Skin of body (tissue), 2 donors: ENCODE results near the gene CCL5. TPM values are rescaled to one million over a fixed set of nuclear protein-coding genes. Genes with fewer than 3 reads are reported as not detected.
"Not testable (repeated sequence)": the region's sequence is repeated elsewhere in the genome, so short reads cannot be mapped to it uniquely, and the experiment has no call there.

Experiments used
- DNase-seq: peaks from one replicate; lab custom pipeline; 2025; lab: John Stamatoyannopoulos, UW
- total RNA-seq: library from RNA; depleted of rRNA; stranded (reverse); fragments of >200 nt; gene quantifications from one replicate; pipeline ENCODE4 v1.2.3, GENCODE V29; 2014

CCL5 gene
- total RNA-seq, 1 donor from 2014 or later, result 1.4 TPM

GRCh38 chr17:35898283-35899070 is 18.3 kb upstream of the CCL5 start:
- DNase-seq, result no peak

- DNase-seq, result not testable (repeated sequence)
Observed at GRCh38 chr17:35897772-35898171, 17.6 kb upstream of the CCL5 start.

- no peak for DNase-seq
Observed at GRCh38 chr17:35895636-35896587, 15.8 kb upstream of the CCL5 start.

- no peak for DNase-seq
Observed at GRCh38 chr17:35894206-35894605, 14.0 kb upstream of the CCL5 start.

- no peak for DNase-seq
Observed at GRCh38 chr17:35893751-35894150, 13.6 kb upstream of the CCL5 start.

GRCh38 chr17:35892091-35893035 is 12.2 kb upstream of the CCL5 start:
- DNase-seq, result no peak

- DNase-seq, result no peak
Observed at GRCh38 chr17:35891269-35891668, 11.1 kb upstream of the CCL5 start.

GRCh38 chr17:35890774-35891155 is 10.6 kb upstream of the CCL5 start:
- DNase-seq, result no peak

GRCh38 chr17:35889818-35890773 is 9.9 kb upstream of the CCL5 start:
- no peak for DNase-seq

- DNase-seq, result no peak
Observed at GRCh38 chr17:35889241-35889640, 9.1 kb upstream of the CCL5 start.

GRCh38 chr17:35878361-35878760 is 1.8 kb downstream of the CCL5 start:
- no peak for DNase-seq

GRCh38 chr17:35877345-35878029 is 2.7 kb downstream of the CCL5 start:
- DNase-seq, result no peak

GRCh38 chr17:35876534-35876933 is 3.6 kb downstream of the CCL5 start:
- no peak for DNase-seq

- DNase-seq, result no peak
Observed at GRCh38 chr17:35875800-35876139, 4.4 kb downstream of the CCL5 start.

GRCh38 chr17:35875072-35875799 is 4.9 kb downstream of the CCL5 start:
- no peak for DNase-seq

- no peak for DNase-seq
Observed at GRCh38 chr17:35872196-35872980, 7.8 kb downstream of the CCL5 start.

- DNase-seq, result no peak
Observed at GRCh38 chr17:35870906-35871819, 9.0 kb downstream of the CCL5 start.
